Measurements from ENCODE around the gene MMP15.
"Not testable (repeated sequence)": the region's sequence is repeated elsewhere in the genome, so short reads cannot be mapped to it uniquely, and the experiment has no call there.

Gene MMP15

DNA sequence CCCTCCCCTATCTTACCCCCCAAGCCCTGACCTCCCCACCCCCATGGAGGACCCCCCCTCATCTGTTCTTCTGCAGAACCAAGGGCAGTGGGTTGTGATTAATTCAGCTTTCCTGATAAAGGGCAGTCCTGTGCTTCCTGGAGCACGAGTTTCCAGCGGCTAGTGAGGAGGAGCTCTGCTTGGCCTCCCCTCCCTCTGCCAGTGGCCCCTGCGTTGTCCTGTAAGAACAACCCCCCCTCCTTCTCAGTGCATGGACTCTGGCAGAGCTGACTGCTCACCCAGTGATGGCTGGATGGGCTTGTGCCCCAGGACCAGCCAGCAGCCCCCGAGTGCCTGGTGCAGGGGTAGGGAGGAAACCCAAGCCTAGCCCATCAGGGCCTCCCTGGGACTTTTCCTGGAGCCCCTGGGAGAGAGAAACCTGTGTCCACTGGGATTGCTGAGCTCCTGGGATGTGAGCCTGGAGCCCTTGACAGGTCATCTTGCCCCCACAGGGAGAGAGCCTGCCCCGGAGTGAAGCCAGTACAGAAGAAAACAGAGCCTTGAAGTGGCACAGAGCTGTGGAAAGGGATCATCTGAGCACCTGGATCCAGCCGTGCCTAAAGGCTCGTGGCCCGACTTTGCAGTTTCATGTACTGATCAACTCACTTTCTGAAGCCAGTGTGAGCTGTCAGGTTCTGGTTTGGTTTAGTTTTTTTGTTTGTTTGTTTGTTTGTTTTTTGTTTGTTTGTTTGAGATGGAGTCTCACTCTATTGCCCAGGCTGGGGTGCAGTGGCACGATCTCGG lies 26.5 kb downstream of the MMP15 start:
- DNase-seq, result no peak

DNA sequence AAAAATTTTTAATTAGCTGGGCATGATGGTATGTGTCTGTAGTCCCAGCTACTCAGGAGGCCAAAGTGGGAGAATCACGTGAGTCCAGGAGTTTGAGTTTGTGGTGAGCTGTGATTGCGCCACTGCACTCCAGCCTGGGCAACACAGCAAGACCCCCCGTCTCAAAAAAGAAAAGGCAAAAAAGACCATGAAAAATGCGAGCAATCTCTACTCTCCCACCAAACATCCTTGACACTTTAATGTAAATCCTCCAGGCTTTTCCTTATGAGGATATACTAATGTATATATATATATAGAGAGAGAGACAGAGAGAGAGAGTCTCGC lies 28.1 kb downstream of the MMP15 start:
- no peak for DNase-seq

DNA sequence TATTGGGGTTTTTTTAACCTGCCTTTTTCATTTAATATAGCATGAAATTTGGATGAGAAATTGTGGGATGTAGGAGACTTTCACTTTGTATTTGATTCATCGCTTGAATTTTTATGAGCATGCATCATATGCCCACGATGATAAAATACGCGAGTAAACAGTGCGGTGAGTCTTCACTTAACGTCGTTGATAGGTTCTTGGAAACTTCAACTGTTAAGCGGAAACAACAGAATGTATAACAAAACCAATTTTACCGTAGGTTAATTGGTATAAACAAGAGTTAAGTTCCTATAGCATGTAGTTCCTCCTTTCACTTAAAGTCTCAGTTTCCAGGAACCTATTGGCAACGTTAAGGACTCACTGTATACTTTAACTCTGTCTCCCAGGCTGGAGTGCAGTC lies 28.7 kb downstream of the MMP15 start:
- DNase-seq, result no peak

DNA sequence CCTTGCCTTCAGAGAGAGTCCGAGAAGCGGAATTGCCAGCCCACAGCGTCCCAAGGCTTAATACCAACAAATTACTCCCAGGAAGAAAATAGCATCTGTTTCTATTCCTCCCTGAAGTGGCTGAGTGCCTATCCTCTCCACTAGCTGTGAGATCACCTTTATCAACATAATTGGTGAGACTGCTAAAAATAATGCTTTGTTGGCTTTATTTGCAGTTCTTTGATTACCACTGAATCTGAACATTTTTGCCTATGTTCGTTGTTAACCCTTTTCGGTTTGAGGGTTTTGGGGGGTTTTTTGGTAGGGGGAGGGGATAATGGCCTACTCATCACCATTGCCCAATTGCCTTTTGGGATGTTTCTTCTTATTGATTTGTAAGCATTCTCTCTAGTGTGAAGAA lies 31.0 kb downstream of the MMP15 start:
- DNase-seq, result no peak

DNA sequence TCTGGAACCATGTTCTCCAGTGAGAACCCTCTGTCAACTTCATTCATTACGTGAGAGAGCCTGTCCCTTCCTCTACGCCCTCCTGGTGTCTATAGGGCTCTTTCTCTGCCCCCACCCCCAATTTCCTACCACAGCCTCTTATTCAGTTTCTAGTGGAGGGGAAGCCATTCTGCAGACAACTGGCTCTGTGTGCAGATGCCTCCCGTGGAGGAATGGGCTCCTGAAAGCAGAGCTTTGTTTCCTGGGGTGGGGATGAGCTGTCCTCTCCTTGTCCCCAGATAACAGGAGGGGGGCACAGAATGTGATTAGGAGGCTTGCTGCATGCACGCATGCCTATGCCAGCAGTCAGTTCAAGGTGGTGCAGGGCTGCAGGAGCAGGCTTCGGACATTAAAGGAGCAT lies 31.6 kb downstream of the MMP15 start:
- peak; percentile 46 for DNase-seq

DNA sequence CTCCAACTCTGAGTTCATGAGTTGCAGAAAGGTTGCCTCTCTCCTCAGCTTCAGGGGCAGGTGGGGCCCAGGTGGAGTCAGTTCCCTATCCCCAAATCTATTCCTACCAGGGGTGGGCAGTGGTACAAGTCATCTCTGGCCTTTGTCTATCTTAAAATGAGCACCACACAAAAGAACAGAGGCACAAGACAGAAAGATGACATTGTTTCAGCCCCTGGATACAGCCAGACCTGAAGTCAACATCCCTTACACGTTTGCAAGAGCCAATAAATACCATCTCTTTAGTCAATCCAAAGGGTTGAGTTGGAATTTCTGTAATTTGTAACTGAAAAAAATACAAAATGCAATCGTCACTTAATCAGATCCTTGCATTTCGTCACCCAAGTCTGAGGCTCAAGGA lies 32.2 kb downstream of the MMP15 start:
- no peak for DNase-seq

DNA sequence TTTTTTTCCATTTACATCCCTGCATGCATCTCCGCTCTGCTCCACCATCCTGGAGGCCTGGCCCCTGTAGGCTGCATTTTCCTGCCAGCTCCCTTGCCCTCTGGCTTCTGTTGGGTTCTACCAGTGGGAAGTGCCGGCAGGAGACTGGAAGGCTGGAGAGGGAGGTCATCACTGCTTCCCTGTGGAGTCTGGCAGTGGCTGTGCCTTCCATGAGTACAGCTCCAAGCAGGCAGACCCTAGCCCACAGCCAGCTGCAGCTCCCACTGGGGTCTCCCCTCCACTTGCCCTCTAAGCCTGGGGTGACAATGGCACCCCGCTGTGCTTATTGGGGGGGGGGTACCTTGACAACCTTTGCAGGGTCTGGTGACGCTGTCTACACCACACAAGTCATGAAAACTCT lies 37.3 kb downstream of the MMP15 start:
- DNase-seq, result peak; percentile 52

DNA sequence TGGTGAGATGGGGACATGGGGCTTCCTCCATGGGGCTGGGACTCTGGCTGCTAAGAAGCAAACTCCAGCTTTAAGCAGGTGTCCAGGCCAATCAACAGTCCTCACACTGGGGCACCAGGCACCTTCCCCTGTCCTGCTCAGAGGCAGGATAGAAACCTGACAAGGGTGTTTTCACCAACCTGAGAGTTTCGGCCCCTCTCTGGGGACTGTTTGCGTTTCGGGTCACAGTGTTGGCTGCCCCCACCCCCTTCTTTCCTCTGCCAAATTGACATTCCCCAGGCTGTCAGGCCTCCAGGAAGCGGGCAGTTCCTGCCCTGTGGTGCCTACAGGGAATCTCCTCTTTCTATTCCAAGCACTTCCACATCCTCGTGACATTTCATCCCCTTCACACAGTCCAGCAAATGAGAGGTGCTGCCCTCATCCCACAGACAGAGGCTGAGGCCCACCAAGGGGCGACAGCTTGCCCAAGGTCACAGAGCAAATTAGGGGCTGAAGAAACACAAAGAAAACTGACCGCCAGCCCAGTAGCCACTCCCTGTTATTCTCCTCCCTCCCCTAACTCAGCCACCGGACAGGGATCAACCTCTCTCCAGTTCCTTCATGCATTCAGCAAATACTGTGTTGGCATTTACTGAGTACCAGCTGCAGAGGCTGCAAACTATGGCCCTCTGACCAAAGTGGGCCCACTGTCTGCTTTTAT lies 38.0 kb downstream of the MMP15 start:
- DNase-seq, result peak; percentile 51

DNA sequence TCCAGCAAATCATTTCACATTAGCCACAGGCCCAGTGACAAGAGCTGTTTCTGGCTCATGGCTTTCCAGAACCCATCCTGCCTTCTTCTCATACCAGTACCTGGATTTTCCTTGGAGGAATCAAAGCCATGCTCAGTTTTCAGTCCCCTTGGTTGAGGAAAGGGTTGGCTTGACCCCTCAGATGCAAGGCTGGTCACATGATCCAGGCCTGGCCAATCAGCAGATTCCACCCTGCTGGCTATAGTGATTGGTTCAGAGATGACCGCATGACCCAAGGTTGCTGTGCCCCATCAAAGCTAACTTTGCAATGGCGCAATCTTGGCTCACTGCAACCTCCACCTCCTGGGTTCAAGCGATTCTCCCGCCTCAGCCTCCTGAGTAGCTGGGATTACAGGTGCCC lies 45.0 kb downstream of the MMP15 start:
- DNase-seq, result no peak

DNA sequence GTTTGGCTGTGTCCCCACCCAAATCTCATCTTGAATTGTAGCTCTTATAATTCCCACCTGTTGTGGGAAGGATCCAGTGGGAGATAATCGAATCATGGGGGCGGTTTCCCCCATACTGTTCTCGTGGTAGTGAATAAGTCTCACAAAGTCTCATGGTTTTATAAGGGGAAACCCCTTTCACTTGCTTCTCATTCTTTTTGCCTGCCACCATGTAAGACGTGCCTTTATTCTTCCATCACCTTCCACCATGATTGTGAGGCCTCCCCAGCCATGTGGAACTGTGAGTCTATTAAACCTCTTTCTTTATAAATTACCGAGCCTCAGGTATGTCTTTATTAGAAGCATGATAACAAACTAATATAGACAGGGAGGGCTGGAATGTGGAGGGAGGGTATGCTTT lies 46.6 kb downstream of the MMP15 start:
- DNase-seq, result not testable (repeated sequence)

DNA sequence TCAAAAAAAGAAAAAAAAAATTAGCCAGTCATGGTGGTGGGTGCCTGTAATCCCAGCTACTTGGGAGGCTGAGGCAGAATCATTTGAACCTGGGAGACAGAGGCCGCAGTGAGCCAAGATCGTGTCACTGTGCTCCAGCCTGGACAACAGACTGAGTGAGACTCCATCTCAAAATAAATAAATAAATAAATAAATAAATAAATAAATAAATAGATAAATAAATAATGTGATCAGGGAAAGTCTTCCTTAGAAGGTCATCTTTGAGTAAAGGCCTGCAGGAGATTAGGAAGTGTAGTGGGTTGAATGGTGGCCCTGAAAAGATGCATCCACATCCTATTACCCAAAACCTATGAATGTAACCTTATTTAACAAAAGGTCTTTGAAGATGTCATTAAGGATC lies 47.5 kb downstream of the MMP15 start:
- not testable (repeated sequence) for DNase-seq

DNA sequence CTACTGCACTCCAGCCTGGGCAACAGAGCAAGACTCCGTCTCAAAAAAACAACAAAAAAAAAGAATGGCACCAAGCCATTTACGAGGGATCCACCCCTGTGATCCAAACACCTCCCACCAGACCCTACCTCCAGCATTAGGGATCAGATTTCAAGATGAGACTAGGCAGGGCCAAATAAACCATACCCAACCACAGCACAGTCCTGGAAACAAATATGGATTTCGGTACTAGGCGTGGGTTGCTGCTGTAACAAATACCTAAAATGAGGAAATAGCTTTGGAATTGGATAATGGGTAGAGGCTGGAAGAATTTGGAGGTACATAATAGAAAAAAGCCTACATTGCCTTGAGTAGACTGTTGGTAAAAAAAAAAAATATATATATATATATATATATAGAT lies 49.1 kb downstream of the MMP15 start:
- DNase-seq, result no peak

DNA sequence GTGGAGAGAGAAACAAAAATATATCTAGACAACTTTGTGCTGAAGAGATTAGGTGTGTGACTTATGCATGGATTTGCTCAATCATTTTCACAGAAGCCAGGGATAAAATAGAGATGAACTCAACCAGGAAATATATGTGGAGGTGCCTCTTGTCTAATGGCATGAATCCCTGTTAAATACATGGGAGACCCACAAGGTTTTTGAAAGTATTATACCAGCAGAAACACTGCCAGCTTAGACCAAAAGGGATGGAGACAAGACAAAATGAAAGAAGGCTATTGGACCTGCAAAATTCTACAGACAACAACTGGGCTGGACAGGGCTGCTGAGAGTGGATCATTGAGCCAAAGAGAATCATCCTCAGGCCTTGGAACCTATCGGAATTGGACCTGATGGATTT lies 51.0 kb downstream of the MMP15 start:
- DNase-seq, result no peak

DNA sequence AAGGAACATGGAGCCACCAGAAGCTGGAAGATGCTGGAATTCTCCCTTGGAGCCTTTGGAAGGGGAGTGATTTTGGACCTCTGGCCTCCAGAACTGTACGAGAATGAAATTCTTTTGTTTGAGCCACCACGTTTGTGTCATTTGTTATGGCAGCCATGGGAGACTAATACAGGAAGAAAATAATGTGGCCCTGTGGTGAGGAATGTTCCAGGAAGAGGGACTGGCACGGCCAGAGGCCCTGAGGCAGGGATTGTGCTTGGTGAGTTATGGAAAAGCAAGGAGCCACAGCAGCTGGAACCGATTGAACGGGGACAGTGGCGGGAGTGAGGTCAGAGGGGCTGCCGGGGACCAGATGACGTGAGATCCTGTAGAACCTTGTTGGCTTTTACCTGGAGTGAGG lies 52.2 kb downstream of the MMP15 start:
- no peak for DNase-seq

DNA sequence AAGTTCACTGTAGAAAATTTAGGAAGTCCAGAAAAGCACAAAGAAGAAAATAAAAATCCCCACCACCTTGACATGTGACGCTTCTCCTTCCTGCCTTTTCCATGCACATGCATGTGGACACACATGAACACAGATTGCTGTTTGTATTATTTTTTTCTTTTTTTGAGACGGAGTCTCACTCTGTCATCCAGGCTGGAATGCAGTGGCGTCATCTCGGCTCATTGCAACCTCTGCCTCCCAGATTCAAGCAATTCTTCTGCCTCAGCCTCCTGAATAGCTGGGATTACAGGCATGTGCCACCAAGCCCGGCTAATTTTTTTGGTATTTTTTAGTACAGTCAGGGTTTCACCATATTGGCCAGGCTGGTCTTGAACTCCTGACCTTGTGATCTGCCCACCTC lies 55.1 kb downstream of the MMP15 start:
- DNase-seq, result not testable (repeated sequence)

DNA sequence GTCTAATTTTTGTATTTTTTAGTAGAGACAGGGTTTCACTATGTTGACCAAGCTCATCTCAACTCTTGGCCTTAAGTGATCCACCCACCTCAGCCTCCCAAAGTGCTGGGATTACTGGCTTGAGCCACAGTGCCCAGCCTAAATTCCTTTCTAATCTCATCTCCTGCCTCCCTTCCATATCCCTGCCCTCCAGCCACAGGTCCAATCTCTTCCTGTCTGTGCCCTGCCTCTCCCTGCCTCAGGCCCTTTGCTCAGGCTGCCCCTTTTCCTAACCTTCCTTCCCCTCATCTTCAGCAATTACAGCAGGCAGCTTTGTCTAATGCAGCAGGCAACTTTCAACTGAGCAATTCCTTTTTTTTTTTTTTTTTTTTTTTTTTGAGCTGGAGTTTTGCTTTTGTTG lies 56.8 kb downstream of the MMP15 start:
- no peak for DNase-seq

DNA sequence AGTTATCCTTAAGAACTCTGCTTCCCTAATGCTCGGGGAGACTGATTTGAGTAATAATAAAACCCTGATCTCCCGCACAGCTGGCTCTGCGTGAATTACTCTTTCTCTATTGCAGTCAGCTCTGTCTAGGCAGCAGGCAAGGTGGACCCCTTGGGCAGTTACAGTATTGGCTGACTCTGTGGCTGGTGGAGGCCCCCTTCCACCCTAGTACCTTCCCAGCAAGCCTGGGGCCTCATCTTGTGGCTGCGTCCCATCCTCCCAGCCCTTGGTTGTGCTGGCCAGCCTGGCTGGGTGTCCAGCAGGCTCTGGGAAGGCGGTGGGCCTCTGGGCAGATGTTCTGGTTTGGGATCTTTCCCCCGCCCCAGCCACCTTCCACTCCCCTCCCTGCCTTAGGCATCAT lies 59.1 kb downstream of the MMP15 start:
- DNase-seq, result no peak

DNA sequence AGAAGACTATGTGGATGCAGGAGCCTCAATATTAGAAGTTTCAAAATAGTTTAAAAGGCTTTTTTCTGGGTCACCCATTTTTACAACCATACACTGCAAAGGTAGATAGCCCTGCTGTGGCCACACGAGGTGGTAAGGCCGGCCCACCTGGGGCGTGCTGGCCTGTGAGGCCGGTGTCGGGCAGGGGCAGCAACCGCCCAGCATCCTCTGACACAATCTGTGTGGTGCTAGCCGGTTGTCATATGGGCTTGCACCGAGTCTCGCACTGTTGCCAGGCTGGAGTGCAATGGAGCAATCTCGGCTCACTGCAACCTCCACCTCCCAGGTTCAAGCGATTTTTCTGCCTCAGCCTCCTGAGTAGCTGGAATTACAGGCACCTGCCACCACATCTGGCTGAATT lies 59.6 kb downstream of the MMP15 start:
- DNase-seq, result no peak

DNA sequence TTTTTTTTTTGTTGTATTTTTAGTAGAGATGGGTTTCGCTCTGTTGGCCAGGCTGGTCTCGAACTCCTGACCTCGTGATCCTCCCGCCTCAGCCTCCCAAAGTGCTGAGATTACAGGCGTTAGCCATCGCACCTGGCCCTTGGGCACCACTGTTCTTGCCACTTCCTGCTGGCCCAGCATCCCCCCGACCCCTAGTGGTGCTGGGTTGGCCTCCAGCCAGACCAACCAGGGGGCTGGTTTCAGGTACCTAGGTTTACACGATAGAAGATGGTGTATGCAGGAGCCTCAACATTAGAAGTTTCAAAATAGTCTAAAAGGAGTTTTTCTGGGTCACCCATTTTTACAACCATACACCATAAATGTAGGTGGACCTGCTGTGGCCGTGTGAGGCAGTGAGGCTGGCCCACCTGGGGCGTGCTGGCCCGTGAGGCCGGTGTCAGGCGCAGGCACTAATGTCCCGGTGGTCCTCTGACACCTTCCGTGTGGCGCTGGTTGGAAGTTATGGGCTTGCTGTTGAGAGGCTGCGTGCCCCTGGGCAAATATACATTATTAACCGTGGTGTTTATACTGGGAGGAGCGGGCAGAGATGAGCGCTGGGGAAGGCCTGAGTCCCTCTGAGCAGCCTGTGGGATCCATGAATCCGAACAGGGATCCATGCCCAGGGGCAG lies 60.2 kb downstream of the MMP15 start:
- no peak for DNase-seq

DNA sequence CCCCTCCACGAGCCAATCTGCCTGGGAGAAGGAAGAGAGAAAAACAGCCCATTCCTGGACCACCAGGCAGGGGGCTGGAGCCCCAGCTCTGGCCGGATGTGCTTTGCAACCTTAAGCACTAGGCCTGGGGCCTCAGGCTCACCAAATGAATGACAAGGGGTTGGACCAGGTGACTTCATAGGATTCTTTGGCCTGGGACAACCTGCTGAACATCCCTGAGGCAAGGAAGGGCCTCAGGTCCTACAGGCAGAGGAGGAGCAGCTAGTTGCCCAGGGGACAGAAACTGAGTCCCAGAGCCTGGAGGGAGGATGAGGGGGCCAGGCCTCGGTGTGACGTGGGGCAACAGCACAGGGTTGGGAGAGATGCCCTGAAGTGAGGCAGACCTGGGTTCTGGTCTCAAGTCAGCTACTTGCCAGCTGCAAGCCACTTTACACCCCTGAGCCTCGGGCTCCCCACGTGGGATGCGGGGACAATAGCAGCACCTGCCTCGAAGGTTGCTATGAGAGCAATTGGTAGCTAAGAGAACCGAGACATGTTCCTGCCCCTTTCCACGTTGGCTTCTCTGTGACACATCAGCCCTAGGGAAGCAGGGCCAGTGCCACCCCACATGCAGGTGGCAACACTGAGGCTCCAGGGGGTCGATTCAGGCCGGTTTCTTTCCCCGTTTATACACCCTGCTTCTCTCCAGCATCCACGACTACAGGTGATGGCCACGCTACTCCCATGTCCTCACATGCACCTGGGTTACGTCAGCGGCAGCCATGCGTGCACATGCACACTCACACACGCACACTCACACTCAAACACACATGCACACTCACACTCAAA lies 61.0 kb downstream of the MMP15 start:
- no peak for DNase-seq

DNA sequence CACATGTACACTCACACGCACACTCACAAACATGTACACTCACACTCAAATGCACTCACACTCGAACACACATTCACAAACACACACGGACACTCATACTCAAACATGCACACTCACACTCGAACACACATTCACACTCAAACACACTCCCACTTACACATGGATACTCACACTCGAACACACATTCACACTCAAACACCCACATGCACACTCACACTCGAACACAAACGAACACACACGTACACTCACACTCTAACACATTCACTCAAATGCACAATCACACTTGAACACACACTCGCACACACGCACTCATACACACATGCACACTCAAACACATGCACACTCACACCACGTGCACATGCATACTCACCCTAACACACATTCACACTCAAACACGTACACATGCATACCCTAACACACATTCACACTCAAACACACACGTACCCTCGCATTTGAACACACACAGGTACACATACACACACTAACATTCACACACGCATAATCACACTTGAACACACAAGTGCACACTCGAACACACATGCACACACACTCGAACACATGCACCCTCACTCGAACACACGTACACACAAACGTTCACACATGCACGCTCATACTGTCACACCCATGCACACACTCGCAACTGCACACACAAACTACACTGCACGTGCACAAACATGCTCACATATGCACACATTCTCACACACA lies 61.8 kb downstream of the MMP15 start:
- DNase-seq, result no peak

DNA sequence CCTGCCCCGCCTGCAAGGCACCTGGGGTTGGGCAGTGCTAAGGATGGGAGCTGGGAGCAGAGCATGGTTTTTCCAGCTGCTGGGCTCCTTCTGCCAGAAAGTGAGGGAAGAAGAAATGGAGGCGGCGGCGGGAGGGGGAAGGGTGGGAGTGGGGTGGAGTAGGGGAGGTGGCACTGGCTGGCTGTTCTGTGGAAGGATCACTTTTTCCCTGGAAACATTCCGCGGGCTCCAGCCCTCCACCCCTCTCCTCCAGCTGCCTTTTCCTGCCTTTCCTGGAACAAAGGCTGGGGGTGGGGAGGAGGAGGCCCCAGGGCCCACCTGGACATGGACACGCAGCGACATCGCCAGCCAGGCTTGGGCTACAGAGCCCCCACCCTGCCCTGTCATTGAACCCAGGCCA lies 62.5 kb downstream of the MMP15 start:
- DNase-seq, result no peak

DNA sequence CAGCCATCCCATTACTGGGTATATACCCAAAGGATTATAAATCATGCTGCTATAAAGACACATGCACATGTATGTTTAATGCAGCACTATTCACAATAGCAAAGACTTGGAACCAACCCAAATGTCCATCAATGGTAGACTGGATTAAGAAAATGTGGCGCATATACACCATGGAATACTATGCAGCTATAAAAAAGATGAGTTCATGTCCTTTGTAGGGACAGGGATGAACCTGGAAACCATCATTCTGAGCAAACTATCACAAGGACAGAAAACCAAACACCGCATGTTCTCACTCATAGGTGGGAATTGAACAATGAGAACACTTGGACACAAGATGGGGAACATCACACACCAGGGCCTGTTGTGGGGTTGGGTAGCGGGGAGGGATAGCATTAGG lies 64.8 kb downstream of the MMP15 start:
- DNase-seq, result not testable (repeated sequence)

All from islet precursor cell (in vitro differentiated cells).